Stimulated activated naive CD4-positive, alpha-beta T cell (primary cell): ENCODE data around the gene PRKAR1B.

Source experiments
- DNase-seq, 6 experiments: peaks; one replicate each; lab custom pipeline; 2025; lab: John Stamatoyannopoulos, UW

Gene PRKAR1B

DNA sequence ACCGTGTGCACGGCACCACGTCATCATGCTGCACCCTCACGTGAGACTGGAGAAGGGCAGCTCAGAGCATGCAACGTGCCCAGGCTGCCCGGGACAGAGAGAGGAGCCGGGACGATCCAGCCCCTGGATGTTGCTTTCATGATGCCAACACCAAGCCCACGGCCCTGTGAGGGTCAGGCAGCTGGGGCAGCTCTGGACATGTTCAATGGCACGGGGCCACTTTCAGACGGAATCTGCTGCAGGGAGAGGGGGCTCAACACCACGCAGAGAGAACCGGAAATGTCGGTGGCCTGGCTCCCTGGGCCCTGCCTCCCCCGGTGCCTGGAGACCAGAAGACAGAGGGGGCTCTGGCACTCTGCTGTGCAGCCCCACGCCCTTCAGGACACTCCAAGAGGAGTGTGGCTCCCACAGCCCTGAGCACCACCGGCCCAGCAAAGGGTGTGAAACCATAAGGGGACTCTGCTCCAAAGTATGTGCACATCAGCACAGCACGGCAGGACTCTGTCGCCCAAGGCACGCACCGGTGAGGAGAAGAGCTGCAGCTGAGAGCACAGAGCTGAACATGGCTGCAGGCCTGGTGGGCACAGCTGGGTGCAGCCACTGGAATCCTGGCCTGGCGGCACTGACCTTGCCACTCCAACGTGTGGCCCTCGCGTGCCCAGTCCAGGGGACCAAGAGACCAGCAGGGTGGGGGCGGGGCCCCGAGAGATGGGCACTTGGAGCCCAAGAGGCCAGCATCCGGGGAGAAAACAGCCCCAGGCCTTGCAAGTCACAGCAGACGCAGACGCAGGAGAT, 137.1 kb downstream of the PRKAR1B start:
- no peak for DNase-seq

DNA sequence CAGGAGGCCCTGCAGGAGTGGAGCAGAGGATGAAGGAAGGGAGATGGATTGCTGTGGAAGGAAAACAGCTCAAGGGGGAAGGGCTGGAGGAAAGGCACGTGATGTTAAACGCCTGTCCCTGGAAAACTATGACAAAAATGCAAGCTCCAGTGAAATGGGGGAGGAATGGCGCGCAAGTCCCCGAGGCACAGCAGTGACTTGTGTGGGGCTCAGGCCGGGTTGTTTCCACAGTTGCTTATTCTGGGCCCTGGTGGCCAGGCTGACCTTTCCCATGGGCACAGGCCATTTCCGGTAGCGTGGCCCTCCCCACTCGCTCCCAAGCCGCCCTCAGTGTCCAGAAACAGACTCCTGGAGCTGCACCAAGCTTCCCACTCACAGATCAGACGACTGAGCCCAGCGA, 139.3 kb downstream of the PRKAR1B start:
- no peak for DNase-seq

DNA sequence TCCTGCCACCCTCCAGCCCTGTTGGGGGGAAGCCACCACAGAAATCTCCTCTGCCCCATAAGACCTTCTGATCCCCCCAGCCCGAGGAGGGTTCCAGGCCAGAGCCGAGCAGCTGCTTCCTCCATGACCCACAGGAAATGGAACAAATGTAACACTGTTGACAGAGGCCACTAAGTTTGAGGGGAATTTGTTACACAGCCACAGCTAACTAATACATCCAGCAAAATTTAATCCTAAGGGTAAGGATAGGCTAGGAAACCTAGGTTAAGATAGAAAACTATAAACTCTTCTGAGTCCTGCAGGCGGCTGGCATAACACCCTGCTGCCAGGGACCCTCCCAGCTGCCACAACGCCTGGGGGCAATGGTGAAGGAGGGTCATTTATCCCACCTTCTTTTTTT, 140.6 kb downstream of the PRKAR1B start:
- no peak for DNase-seq

DNA sequence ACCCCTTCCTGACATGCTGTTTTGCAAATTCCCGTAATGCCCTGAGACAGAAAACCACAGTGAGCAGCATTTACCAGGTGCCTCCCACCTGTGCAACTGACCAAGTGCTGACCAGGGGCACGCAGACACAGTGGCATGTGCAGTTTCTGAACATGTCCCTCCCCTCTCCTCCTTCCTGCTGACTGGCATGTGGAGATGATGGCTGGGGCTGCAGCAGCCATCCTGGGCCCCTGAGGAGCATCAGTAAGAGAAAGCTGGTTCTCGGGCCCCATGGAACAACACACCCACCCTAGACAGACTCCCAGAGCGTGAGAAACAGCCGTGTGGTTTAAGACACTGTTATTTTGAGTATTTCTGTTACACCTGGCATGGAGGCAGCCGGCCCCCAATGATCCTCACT, 141.2 kb downstream of the PRKAR1B start:
- no peak for DNase-seq

DNA sequence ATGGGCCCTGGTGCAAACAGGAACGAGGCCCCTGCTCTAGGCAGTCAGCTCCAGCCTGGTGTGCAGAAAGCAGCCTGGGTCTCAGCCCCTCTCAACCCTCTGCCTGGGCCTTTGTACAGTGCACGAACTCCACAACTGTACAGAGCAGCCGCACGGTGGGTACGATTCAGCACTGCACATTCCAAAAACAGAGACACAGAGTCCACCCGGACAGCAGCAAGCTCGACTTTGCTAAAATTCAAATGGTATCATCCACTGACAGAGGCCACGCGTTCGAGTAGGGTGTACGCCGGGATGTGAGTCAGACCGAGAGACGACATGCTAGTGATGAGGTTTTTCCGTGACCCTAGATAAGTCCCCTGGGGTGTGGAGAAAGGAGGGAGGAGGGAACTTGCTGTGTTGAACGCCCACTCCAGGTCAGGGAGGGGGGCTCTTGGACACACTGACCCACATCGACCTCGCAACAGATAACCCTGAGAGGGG, 141.8 kb downstream of the PRKAR1B start:
- no peak for DNase-seq

DNA sequence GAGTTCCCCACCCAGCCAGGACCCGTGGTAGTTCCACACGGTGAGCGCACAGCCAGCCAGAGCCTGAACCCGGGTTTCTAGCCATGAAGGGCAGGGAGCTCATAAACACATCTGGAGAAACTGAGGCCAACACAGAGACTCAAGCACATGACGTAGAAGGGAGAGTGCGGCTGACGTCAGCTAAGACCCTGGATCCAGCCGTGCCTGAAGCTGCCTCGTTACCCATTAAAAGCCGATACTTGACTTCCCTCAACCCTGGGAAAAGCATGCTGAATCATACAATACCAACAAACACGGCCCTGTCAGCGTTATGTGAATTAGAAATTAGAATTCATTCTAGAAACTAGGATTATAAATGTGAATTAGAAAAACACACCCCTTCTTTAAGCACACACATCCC, 142.3 kb downstream of the PRKAR1B start:
- no peak for DNase-seq

DNA sequence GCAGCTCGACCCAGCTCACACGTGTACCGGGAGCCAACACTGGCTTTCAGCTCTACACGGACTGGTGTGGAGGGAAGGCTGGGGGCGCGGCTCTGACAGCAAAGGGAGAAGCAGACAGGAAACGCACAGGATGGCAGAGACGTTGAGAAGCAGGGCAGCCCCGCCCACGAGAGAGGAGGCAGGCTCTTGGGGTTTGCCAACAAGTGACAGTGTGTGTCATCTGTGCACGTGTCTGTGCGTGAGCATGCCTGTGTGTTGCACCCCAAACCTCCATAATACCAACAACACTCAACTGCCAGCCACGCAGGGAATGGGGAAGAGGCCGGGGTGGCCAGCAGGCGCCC, 143.0 kb downstream of the PRKAR1B start:
- DNase-seq, result peak; percentile 80 to 89 (median 86)

DNA sequence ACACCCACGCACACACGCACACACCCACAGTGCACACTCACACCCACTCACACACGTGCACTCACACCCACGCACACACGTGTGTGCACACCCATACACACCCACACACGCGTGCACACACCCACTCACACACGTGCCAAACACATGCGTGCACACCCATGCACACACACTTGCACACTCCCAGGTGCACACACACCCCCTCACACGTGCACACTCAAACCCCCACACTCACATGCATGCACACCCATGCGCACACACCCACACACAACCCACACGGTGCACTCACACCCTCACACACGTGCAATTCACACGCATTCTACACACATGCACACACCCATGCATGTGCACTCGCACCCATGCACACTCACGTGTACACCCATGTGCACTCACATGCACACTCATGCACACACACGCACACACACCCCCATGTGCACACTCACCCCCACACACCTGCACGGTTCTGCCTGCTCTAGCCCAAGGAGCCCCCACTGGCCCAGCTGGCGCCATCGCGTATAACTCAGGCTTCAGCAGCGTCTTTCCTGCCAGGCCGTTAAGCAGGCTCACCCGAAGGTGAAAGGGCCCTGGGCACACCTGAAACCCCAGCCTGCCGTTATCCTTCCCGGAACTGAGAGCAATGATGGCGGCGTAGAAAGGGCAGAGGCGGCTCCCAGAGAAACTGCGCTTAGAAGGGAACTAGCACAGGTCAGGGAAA, 143.5 kb downstream of the PRKAR1B start:
- DNase-seq, result no peak

DNA sequence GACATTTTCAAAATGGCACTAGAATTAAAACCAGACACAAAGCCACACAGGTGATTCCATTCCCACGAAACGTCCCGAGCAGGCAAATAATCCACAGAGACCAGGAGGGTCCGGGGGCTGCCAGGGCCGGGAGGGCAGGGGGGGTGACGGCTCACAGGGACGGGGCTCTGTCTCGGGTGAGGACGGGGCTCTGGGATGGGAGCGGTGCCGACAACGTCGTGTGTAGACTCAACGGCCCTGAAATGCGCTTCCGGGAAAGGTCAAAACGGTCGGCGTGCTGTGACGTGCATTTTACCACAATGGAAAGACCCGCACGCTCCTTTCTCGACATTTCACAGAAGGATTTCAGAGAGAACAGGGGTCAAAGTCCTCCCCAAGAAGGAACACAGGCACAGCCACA, 144.2 kb downstream of the PRKAR1B start:
- DNase-seq, result no peak

DNA sequence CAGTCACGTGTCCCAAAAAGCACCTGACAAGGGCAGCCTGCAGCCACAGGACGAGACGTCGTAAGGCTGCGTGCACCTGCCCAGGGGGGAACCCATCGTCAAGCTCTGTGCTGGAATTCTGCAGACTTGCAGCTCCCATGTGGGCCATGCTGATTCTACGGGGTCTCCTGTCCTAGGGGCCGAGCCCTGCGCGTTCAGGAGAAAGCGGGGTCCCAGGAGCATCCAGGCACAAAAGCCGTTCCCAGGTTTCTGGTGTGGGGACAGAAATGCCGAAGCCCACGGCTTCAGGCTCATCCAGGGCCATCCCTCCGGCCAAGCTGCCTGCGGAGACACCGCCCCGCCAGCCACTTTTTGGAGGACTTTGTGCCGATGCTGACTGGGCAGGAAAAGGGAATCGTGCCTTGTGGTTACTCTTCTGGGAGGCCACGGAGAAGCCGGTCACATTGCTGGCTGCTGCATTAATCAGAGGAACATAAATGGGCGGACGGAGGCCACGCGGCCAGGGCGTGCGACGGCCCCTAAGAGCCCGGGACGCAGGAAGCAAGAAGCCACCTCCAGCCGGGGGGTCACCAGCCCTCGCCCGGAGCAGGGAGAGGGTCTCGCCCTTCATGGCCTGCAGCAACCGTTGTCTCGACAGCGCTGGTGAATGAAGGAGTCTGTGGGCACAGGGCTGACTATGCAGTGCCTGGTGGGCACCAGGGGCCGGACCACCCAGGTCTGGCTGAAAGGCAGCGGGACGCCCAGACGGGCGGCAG, 144.8 kb downstream of the PRKAR1B start:
- no peak for DNase-seq

DNA sequence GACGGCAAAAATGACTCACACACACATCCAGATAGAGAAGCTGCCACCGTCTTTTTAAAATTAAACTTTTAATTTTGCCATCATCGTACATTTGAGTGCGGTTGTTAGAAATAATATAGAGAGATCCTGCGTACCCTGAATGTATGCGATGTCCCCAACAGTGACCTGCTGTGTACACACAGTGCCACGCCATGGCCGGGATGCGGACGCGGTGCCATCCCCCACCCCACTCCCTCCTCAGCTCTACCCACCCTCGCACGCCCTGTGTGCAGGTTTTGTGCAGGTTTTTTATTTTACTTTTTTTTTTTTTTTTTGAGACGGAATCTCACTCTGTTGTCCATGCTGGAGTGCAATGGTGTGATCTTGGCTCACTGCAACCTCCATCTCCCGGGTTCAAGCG, 148.7 kb downstream of the PRKAR1B start:
- no peak for DNase-seq

DNA sequence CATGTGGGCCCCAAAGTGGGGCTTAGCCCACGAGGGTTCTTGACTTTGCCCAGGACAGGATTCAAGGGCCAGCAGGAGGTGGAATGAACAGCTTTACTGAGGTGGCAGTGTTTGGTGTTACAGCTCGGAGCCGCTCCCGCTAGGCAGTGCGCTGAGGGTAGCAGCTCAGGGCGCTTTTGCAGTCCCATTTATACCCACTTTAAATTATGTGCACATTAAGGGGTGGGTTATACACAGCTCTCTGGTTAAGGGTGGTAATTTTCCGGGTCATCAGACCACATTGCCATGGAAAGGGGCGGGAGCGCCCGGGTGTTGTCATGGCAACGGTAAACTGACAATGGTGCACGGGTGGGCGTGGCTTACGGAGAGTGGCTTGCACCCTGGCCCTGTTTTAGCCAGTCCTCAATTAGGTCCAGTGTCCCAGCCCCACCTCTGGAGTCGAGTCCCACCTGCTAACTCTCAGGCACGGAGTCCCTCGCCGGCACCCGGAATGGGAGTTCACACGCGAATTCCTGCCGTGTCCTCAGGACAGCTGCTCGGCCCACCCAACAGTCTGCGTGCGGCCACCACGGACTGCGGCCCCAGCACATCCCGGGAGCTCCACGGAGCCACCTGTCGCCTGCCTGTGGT, 149.2 kb downstream of the PRKAR1B start:
- DNase-seq, result no peak

DNA sequence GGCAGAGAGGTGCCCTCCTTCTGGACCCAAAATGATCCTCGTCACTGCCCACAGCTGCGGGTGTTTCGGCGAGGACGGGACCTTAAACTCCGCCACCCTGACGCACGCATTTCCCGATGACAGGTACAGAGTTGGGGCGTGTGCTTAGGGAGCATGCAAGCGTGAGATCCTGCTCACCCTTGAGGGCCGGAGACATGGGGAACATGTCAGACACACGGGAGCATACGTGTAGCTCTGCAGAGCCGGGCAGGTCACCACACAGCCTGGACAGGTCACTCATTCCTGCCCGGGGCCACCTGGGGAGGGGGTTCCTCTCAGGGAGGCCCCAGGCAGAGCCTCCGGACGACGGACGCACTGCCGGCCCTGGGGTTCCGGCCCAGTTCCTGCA, 149.8 kb downstream of the PRKAR1B start:
- no peak for DNase-seq

DNA sequence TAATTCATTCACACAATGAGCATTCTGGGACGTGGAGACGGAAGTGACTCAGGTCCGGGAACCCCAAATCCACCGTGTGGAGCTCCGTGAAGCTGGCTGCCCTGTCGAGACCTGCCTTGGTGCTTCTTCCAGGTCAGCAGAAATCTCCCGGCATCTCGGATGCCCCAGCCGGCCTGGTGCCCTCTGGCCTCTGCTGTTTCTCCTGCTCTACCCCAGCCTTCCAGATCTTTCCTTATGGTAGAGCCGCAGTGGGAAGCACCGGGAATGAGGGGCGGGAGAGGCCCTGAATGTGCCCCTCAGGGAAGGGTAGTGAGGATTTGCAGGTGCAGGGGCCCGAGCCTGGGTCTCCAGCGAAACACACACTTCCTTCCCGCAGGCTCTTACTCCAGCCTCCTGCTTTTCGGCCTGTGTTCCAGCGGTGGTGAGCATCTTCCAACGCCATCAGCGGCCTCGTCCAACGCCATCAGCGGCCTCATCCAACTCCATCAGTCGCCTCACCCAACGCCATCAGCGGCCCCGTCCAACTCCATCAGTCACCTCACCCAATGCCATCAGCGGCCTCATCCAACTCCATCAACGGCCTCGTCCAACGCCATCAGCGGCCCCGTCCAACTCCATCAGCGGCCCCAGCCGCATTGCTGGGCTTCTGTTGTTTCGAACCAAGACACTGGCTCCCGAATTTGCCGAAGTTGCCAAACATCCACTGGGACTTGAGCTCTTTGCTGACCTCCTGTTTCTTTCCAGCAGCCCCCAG, 150.4 kb downstream of the PRKAR1B start:
- no peak for DNase-seq

DNA sequence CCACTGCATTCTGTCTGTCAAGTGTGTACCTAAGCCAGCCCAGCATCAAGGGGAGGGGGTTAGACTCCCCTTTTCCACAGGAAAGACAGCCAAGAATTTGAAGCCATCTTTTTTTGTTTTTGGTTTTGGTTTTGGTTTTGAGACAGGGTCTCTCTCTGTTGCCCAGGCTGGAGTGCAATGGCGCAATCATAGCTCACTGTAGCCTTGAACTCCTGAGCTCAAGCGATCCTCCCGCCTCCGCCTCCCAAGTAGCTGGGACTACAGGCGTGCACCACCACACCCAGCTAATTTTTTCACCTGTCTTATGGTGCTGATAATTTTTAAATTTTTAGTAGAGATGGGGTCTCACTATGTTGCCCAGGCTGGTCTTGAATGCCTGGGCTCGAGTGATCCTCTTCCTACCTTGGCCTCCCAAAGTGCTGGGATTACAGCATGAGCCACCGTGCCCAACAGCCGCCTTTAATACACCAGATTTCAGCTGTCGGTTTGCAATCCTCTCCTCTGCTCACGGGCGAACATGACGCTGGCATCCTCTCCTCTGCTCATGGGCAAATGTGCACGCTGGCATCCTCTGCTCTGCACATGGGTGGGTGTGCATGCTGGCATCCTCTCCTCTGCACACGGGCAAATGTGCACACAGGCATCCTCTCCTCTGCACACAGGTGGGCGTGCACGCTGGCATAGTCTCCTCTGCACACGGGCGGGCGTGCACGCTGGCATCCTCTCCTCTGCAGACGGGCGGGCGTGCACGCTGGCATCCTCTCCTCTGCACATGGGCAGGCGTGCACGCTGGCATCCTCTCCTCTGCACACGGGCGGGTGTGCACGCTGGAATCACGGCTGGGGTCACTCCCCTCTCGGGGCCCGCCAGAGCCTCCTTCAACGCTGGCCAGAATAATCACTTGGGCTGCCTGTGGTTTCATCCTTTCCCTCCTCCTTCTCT, 151.4 kb downstream of the PRKAR1B start:
- DNase-seq, result no peak

DNA sequence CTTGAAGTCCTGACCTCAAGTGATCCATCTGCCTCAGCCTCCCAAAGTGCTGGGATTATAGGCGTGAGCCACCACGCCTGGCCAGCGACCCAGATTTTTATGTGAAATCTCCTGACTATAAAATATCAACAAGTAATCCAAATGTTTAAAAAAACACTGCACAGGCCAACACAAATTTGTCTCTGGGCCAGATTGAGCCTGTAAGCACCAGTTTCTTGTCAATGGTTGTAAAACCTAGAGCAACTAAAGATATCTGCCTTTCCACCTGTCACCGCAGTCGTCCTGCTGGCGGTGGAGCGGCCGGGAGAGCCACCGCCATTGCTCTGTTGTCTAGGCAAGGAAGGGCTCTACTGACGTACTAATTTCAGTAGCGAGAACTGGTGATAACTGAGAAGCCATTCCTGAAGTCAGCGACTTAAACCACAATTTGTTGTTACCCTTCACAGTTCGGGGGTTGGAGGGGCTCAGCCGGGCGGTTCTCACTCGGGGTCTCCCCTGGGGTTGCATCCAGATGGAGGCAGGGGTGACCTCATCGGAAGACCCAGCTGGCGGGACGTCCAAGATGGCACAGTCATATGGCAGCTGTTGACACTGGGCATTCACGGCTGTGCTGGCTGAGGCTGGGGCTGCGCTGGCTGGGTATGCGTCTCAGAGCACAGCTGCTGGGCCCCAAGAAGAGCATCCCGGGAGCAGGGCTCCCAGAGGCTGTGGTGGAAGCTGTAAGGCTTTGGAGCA, 152.3 kb downstream of the PRKAR1B start:
- DNase-seq, result no peak

DNA sequence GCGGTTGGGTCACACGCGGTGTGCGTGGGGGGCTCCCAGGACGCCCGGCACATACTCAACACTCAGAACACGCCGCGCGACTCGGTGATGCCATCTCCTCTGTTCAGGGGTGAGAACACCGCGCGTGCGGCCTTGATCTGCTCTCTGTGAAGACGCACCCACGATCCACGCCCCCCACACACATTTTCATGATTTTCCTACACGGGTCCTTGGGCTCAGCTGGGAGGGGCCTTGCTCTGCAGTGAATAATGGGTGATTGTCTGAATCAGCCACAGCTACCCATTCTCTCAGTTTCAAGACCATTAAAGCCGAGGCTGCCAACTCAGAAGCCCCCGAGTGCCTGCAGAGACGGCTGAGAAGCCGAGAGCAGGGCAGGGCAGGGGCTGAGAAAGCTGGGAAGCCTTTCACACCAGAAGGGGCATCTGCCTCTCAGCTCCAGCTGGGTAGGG, 153.1 kb downstream of the PRKAR1B start:
- no peak for DNase-seq

DNA sequence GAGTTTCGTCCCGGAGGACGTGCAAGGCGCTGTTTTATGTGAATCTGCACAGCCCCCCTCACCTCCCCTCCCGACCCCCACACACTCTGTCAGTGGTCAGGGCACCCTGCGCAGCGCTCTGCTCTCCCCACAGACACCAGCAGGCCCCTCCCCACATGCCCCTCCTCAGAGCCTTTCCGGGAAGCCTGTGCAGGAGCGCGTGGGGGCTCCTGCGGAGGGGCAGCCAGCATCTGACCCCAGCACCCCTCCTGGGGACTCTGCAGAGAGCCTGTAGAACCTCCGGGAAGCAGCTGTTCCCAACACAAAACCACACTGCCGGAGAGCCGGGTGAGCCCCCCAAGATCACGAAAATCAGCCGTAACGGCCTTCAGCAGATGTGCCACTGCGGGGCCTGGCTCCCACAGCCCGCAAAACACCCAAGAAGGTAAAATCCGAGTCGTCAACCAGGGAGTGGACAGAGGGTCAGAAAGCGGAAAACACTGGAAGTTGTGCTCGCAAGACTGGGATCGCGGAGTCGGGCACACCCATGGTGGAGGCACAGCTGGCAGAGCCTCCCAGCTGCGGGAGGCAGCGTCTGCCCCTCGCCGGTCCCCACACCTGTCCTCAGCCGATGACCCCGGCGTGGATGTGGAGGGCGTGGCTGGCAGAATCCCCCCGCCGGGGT, 153.7 kb downstream of the PRKAR1B start:
- DNase-seq, result no peak
